Amniotic stem cell (primary cell): ENCODE results near the gene PAX2.

Source experiments
- DNase-seq: peaks from one replicate; lab custom pipeline; 2025; lab: John Stamatoyannopoulos, UW

Gene PAX2

DNA sequence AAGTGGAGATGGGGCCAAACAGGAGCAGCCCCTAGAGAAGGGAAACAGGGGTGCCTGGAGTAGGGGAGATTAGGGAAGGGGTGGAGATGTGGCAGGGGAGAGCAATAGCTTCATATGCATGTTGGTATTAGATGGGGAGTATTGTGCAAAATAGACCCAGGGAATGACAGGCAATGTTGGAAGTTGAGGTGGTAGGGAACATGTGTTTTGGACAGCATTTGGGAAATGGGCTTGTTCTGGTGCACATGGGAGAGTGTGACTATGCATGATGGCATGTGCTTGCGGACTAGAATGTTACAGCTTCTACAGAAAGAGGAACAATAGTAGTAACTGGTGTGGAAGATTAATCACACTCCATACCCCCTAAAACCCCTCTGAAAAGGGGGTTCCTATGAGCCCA, 10.4 kb downstream of the PAX2 start:
- no peak for DNase-seq

DNA sequence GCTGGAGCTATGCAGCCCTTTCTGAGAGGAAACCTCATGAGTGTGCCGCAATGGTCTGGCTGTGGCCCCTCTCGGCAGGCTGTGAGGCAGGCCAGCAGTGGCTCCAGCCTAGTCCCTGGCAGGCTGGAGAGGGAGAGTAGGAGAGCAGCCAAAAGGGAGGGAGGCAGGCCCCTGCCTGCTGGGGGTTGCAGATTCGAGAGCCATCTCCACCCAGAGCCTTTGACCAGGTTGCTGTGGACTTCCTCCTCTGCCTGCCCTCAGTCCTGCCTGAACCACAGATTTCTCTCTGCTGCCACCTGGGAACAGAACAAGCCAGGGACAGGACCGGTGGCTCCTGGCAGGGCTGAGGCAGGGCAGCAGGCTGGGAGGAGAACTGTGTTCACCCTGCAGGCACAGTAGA, 13.9 kb downstream of the PAX2 start:
- no peak for DNase-seq

DNA sequence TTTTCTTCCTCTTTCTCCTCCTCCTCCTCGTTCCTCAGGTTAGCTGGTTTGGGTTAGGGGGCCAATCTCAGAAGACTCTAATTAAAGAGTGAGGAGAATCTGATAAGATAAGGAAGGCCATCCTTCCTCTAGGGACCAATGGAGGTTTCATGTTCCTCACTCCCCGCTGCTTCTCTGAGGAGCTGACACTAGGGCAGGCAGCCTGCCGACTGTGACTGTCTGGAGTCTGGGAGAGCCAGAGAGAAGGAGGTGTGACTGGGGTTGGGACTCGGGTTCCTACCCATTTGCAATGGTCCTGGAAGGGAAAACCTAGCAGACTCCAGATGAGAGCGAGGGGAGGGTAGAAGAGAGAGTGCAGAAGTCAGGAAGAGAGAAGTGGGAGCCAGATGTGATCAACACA, 15.3 kb downstream of the PAX2 start:
- no peak for DNase-seq

DNA sequence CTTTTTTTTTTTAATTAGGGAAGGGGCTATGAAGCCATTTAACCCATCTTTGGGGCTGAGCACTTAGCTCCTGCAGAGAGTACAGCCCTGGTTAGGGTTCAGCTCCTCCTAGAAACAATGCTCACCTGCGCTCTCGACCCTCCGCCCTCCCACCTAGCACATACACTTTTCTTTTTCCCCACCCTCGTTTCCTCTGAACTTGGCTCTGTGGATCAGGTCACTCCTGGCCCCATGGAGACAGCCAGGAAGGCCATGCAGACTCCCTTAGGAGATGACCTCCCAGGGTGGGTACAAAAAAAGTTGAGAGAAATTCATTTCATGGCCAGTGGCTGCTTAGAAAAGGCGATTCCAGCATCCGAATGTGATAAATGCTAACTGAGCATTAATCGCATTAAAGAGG, 15.8 kb downstream of the PAX2 start:
- DNase-seq = no peak

DNA sequence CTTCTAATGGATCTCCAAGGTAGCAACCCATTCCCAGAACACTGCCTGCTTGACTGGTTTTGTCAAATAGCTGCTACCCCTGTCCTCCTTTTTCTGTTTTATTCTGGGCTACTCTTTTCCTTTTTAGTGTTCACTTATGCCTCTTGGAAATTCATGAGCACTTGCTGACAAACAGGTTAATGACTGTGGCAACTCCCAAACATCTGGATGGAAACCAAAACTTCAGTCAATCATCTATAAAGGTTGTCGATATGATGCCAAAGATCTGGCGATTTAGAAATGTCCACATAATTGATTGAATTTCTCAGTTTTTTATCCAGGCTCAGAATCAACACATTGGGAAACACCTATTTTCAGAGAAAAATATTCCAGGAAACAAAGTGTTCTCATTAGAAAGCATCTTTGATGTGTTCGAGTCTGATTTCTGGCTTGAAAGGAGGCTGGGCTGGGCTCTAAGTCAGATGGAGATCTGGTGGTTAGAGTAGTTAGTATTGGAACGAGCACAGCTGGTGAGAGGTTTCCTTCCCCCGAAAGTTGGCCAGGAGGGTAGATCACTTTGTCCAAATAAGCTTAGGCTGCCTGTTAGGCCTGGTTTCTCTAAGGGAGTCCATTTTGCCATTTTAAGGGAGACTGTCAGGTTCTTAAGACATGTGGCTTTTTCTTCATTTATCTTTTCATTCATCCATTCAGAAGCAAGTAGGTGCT, 17.8 kb downstream of the PAX2 start:
- DNase-seq = no peak

DNA sequence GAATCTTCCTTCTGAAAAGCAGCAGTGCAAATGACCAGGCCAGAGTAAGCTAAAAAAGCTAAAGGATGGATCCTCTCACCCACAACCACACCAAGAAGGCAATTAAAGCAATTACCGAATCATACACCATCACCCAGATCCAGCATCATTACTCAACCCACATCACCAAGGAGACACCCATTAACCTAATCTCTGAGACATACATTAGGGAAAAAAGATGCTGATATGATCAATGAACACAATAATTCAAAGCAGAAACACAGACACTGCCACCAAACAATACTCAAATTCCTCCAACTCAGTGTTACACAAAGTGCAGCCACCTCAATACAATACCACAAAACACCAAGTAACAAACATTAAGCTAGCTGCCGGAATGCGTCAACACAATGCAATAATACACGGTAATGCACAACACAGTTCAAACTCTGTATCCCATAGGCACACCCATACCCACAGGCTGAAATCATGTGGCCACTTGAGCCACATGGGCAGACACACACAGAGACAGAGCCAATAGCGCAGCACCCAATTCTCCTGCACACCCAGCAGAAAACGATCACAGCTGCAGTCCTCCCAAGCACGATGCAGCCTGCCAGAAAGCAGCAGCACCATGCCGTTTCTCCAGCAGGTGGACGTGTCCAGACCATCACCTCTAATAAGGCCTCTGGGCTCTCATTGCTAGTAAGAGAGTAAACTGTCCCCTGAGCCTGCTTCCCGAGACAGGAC, 21.5 kb downstream of the PAX2 start:
- DNase-seq = no peak

DNA sequence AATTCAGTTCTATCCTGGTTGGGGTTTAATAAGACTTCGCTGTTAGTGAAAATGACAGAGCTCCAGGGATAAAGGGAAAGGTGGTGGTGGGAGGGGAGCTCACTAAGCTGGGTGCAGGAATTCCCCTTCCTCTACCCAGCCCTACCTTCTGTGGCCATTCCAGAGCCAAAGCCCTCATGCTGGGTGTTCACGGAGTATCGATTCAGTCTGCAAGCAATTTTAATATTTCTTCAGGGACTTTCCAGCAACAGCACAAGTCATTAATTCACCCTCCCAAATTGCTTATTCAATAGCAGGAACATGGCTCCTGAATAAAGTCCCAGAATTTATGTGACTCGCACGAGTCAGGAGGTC, 22.0 kb downstream of the PAX2 start:
- DNase-seq = no peak

DNA sequence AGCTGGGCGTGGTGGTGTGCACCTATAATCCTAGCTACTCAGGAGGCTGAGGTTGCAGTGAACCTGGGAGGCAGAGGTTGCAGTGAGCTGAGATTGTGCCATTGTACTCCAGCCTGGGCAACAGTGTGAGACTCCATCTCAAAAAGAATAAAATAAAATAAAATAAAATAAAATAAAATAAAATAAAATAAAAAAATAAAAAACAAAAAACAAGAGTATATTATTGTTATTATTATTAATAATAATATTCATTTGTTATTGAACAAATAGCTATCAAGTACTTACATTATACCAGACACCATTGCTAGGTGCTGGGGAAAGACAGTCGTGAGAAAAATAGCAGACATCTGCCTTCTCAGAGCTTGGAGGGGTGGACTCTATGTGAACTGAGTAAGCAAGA, 24.1 kb downstream of the PAX2 start:
- no peak for DNase-seq

DNA sequence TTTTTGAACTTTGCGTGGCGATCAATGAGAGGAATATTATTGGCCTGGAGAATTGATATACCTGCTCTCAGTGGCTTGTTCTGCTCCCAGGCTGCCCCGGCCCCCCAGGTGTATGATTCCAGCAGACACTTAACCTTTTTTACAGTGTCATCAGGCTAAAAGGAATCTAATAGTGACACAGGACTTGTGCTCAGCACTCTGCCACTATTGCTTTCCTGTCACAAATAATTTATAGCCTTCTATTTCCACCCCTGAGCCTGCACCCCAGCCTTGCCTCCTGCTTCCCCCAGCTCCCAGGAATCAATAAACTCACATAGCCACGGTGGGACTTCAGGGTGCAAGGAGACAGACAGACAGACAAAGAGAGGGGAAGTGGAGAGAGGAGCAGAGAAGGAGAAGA, 28.3 kb downstream of the PAX2 start:
- DNase-seq = no peak

DNA sequence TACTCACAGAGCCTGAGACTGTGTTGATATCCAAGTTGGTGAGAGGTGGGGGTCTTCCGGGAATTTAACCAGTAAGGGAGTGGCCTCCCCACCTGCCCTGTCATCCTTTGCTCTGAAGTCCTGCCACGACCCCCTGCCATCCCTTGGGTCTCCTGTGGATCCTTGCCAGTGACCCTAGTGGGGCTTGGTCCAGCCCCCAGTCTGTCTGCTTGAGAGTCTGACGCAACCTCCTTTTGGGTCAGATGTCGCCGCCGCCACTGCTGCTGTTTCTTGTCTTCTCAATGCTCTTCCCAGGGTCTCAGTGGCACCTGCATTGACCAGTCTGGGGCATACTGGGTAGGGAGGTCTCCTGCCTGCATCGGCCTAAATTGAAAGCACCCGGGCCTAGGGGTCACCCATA, 28.8 kb downstream of the PAX2 start:
- DNase-seq = no peak

DNA sequence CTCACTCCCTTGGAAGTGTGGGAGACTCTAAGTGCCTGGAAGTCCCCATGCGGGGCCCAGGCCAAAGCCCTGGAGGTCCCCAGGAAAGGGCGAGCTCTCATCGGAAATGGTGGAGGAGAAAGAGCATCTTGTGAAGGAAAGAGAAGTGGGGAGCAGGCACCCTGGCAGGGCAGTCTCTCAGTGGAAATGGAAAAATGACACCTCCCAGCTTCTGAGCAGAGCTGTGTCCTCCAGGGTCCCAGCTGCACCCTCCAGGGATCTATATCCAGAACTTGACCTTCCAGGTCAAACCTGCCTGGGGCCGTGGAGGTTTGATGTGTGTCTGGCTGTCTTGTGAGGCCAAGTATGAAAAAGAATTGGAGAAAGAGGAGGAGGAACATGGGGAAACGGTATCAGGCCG, 29.5 kb downstream of the PAX2 start:
- no peak for DNase-seq

DNA sequence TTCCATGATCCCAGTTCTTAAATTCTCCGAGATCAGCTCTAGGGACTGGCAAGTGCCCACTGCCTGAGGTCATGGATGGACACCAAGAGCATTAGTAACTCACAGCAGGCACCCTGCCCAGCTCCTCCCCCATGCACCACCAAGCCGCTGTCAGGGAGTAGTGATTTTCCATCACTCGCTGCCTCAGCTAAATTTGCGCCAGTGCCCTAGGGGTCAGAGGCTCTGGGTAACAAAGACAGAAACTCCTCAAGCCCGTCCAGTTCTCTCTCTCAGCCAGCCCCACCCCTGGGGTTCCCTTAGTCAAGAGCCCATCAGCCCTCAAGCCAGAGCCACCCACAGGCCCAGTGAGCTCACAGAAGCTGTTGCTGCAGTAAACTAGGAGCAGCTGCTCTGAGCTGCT, 30.0 kb downstream of the PAX2 start:
- no peak for DNase-seq

DNA sequence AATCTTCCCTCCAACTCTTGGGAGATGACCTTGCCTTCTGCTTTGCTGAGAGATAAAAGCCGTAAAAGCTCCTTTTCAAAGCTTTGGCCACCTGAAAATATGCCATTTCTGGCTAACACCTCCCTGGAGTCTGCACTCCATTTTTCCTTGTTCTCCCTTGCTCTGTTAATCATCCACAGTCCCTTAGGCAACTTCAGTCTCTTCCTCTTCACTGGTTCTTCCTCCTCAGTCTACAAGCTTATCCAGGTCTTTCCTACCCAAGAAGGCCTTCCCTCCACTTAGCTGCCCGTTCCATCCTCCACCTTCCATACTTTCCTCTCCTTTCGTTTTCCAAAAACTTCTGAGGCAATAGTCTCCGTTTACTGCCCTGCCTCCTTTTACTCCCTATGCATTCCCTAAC, 30.5 kb downstream of the PAX2 start:
- DNase-seq = no peak

DNA sequence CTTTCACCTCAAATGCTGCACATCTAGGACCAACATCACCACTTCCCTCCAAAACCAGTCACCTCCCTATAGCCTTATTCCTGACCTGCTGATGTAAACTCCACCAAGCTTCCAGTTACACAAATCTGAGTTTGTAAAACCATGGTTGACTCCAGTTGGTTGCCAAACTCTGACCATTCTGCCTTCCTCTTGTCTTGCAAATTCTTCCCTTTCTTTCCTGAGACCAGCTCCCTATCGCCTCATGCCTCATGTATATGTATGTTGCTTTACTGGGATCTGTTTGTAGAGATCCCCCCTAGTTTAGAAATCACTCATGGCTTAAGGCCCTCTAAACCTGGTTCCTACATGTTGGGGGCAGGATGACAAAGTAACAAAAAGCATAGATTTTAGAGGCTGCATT, 31.3 kb downstream of the PAX2 start:
- no peak for DNase-seq

DNA sequence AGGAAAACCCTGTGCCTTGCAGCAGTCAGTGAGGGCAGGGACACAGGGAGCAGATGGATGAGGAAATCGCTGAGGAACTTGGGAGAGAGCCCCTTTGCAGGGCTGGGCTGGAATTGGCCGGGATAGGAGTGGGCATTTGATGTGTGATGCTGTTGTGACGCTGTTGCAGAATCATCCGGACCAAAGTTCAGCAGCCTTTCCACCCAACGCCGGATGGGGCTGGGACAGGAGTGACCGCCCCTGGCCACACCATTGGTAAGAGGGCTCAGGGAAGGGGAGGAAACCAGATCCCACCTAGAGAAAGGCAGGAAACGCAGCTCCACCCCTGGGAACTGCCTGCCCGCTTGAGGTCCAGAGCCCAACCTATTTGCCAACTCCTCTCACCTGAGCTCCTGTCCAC, 33.9 kb downstream of the PAX2 start:
- no peak for DNase-seq

DNA sequence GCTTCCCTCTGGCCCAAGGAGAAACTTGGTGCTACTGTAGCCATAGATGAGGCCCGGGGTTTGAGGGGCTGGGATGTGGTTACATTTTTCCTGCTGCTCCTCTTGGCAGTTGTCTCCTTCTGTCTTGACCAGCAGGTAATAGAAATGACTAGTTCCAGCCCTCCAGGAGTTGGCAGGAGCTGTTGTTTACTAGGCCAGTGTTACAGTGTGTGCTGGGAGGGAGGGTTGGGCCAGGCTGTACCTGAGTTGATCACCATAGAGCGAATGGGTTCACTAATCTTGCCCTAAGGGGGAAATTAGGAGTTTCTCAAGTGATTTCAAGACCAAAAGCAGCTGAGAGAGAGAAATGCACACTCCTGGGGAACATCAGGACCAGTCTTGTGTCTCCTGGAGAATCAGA, 34.9 kb downstream of the PAX2 start:
- no peak for DNase-seq

DNA sequence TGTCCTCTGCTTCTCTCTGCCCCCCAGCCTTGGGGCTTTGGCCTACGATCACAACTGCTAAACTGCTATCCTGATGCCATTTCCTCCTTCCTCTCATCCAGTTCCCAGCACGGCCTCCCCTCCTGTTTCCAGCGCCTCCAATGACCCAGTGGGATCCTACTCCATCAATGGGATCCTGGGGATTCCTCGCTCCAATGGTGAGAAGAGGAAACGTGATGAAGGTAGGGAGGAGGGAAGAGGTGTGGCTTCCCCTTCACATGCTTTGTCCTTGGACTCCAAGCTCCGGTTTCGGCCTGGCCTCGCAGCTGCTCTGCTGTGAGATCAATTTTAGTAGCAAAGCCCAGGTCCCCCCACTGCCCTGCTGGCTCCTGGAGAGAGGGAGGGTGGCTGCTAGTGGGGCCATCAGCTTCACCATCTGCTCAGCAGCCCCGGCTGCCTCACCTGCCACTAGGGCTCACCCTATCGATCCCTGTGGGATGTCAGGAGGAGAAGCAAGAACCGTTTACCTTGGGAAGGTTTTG, 35.8 kb downstream of the PAX2 start:
- no peak for DNase-seq

DNA sequence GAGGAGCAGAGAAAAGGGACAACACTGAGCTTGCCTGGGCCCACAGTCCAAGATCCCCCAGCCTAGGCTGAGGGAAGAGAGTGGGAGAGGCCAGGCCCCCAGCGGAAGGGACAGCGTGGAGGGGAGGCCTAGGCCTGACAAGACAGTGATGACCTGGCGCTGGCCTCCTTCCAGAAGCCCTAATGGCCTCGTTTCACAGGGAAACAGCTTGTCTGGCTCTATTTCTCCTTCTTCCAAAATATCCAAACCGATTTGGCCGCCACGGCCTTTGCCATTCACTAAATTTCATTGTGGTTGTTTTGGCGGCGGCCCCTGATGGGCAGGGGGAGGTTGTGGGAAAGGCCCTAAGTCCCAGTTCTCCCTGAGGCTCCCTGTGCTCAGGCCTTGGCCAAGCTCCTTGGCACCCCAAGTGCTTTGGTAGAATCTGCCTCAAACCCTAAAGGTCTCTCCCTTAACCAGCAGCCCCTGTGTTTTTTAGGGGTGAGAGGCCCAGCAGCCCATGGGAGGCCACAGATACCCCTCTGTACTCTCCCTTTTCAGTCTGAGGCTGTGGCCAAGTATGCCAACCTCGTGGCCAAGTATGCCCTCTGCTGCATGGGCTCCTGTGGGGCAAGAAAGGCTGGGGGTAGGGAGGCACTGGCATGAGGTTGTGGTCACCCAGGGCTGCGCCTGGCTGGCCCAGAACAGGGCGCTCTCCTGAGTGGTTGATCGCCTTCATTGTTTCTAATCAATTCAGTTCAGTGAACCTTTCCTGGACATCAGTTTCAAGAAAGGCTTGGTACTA, 37.3 kb downstream of the PAX2 start:
- no peak for DNase-seq

DNA sequence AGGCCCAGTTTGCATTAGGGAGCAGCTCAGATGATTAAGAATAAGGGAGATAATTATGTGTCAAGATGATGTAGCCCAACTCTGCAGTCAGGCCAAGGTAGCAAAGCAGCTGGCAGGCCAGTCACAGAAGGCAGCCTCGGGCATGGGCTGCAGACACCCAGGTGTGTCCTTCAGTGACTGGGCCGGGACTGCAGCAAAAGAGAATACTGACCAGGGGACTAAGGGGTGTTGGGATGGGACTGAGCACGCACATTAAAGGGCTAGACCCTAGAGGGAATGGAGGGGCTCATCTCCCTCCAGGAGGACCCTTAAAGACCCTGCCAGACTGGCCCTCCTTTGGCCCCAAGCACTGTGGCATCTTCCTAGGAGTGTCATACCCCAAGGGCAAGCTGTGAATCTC, 38.7 kb downstream of the PAX2 start:
- DNase-seq = no peak

DNA sequence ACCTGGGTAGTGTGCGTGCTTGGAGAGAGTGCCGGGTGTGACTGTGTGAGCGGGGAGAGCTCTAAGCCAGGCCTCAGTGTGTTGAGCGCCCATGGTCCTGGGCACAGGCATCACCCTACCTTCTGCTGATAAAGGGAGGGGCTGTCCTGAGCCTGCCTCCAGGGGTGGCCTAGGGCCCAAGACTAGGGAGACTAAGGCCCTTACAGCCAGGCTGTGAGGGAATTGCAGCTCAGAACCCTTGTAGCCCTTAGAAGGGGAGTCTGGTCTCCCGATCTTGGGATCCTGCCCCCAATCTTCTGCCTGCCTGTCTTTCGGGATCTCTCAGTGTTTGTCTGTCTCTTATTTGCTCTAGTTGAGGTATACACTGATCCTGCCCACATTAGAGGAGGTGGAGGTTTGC, 41.2 kb downstream of the PAX2 start:
- no peak for DNase-seq

DNA sequence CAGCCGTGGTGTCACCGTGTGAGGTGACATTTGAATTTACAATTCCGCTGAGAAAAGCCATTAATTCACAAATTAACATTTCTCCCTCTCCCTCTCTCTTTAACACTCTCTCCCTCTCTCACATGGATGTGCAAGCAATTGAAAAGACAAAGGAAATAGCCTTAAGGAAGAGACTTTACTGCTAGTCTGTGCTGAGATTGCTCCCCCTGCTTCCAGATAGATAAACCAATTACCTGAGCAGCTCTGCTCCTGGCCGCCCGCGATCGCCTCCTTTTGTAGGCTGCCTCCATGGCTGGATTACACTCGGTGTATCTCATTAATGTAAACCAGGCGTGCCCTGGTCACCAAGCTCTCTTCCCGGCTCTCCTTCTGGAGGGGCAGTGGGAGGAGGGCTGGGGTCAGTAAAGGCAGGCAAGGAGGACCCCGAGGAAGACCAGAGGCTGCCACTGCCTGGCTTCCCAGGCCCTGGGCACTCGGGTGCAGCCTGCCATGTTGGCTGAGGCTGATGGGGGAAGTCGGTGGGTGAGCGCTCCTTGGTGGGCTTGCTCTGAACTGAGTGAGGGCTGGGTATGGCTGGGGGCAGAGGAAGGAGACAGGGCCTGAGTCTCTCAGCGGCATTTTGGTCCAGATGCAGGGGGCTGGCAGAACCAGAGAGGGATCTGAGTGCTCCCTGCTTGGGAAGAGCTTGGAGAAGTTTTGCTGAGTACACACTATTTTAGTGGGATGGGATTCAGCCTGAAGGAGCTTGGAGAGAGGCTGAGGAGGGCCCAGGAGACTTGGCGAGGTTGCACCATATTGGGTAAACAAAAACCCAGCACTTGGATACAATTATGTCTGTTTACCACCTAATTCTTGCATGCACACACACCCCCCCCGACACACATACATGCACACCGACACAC, 42.9 kb downstream of the PAX2 start:
- no peak for DNase-seq

DNA sequence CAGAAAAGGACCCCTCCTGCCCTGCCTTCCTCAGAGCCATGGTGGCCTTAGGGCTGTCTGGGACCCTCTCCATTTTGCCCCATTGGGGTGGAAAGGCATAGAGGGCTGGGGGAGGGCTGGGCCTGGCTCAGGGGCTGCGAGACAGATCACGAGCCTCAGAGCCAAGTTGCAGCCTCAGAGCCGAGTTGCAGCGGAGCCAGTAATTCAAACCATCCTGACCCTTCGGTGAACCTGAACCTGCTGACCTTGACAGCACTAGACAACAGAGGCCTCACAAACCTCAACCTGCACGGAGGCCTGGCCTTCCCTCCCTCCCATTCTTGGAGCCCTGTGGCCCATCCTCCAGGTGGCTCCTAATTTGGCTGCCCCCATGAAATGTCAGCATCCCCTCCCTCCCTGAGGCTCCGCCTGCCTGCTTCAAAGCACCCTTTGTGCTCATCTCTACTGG, 45.4 kb downstream of the PAX2 start:
- no peak for DNase-seq
